Left ventricle myocardium superior (tissue), 1 donor: ENCODE data around the gene UCKL1. TPM values are rescaled to one million over a fixed set of nuclear protein-coding genes. Genes with fewer than 3 reads are reported as not detected.
"Not testable (repeated sequence)": the region's sequence is repeated elsewhere in the genome, so short reads cannot be mapped to it uniquely, and the experiment has no call there.

Experiments used
- ATAC-seq: fragments of 200-7000 bp; cut with Tn5 transposase; one replicate; pipeline ENCODE4 v1.9.1; 2020; ENCODE audit warnings: mild to moderate bottlenecking, moderate library complexity
- DNase-seq: peaks from one replicate; pipeline ENCODE4 v3.0.0-alpha.2; 2020
- intact Hi-C: fragments of 100-400 bp; cut with micrococcal nuclease; formaldehyde crosslinking; loops from one replicate; pipeline ENCODE4 v1.11.0; 2022
- total RNA-seq: library from RNA; stranded (reverse); fragmentation: NEBNext Ultra II Directional; extraction: Animal tissue kit (Norgen Biotek cat#: 25700); gene quantifications from one replicate; pipeline ENCODE4 v1.2.1, GENCODE V29; 2021
- donor health status: DM: no; HTN: yes; CAD: no; lungs with severe emphysema.

UCKL1 gene
- total RNA-seq, 1 donor from 2014 or later = 59.9 TPM

DNA sequence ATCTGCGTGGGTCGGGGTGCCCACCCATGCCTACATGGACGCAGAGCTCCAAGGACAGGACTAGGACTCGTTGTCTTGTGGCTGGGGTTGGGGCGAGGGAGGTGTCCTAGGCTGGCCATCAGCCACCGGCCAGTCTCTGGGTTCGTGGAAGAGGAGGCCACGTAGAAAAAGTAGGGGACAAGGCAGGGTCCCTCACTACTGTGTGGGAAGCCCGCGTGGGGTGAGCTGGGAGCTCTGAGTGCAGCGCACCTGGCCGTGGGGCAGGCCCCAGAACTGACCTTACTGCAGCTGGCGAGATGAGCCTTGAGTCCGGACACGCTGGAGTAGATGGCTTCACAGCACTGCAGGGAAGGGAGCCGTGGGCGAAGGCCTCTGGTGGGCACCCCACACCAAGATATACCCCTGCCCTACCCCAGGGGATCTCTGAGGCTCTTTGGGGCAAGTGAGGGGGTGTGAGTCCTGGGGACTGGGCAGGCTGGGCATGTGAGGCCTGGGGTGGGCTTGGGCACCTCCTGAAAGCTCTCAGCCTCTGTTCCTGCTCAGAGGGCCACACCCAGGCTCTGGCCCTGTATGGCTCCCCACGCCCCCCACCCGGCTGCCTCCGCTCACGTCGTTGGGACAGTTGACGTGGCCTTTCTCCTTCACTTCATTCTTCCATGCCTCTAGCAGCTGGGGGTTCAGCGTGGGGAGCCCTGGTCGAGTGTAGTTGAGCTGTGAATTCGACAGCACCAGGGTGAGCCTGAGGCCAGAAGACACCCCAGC lies 5.6 kb upstream of the UCKL1 start:
- DNase-seq = peak; percentile 20
- no peak for ATAC-seq
- intact Hi-C loops = no loop called here

DNA sequence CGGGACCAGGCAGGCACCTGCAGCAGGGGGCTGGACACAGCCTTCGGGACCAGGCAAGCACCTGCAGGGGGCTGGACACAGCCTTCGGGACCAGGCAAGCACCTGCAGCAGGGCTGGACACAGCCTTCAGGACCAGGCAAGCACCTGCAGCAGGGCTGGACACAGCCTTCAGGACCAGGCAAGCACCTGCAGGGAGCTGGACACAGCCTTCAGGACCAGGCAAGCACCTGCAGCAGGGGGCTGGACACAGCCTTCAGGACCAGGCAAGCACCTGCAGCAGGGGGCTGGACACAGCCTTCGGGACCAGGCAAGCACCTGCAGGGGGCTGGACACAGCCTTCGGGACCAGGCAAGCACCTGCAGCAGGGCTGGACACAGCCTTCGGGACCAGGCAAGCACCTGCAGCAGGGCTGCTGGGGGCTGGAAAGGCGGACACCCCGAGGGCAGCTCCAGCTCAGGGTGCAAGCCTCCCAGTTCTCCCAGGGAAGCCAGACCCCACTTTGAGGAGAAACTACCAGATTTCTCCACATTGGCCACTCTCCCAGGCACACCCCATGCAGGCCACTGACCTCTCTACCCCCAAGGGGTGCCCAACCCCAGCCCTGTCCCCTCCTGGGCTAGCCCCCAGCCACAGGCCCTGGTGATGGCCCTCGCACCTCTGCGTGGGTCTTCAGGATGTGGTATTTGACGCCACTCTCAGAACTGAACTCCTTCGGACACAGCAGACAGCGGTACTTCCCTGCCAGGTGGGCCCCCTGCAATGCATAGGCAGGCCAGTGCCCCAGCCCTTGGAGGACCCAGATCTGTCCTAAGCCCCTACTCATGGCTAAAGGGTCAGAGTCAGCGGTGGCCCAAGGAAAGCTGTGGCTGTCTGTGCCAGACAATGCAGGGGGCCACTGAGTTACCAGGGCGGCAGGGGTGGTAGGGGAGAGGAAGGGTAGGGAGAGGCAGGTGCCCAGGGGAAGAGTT lies 4.7 kb upstream of the UCKL1 start:
- ATAC-seq, DNase-seq, intact Hi-C loops: not testable (repeated sequence)

DNA sequence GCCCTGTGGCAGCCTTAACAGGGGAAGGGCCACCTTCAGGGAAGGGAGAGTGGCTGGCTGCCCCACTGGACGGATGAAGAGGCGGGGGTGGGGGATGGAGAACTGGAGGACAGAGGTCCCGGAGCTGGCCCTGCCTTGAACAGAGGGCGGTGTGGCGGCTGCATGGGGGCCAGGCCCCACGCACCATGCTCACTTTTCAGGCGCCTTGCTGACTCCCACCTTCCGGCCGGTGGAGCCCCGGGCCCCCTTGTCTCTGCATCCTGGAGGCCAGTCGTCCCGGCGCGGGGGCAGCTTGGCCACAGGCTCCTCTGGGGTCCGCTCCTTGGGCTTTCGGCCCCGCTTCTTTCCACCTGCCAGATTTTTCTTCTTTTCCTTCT lies 3.5 kb upstream of the UCKL1 start:
- intact Hi-C loops = no loop called here
- DNase-seq (no peak), ATAC-seq (no peak)

DNA sequence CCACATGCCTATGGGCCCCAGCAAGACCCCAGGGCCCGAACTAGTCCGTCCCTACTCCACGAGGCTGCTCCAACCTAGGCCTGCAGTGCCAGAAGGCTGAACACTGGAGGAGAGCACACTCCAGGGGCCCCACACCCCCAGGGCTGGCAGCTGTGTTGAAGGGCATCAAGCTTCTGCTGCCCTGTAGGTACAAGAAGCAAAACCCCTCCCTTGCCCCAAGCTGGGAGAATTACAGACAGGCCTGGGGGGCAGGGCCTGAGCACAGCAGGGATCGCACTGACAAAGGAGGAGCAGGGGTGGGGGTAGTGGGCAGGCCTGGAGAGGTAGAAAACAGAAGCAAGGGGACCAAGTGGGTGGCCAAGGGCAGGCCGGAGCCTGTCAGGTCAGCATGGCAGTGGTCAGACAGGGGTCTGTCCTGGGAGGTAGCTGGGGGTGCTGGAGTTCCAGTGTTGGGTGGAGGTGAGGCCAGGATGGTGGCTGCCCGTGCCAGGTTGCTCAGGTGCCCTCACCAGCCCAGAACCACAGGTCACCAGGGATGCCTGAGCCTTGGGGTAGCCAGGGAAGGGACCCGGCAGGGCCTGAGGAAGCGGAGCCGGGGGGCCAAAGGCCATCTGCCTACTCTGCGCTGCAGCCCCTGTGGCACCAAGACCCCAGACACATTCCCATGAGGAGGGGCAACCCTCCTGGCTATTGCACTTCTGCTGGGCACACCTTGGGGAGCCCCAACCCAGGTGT lies 2.9 kb upstream of the UCKL1 start:
- ATAC-seq (no peak), DNase-seq (no peak)
- intact Hi-C loops = no loop called here

- DNase-seq (no peak), ATAC-seq (no peak)
- intact Hi-C loops = no loop called here
Observed at GRCh38 chr20:63958471-63958870, 2.3 kb upstream of the UCKL1 start.

- intact Hi-C loops = no loop called here
- DNase-seq = no peak
- ATAC-seq = no peak
Observed at GRCh38 chr20:63957690-63958441, 1.6 kb upstream of the UCKL1 start.

- peak; percentile 49 for ATAC-seq
- peak; percentile 79 for DNase-seq
- intact Hi-C loops = no loop called here
Observed at GRCh38 chr20:63957004-63957689, 931 bp upstream of the UCKL1 start.

- no peak for DNase-seq
- intact Hi-C loops = no loop called here
- no peak for ATAC-seq
Observed at GRCh38 chr20:63956664-63957003, 418 bp upstream of the UCKL1 start.

DNA sequence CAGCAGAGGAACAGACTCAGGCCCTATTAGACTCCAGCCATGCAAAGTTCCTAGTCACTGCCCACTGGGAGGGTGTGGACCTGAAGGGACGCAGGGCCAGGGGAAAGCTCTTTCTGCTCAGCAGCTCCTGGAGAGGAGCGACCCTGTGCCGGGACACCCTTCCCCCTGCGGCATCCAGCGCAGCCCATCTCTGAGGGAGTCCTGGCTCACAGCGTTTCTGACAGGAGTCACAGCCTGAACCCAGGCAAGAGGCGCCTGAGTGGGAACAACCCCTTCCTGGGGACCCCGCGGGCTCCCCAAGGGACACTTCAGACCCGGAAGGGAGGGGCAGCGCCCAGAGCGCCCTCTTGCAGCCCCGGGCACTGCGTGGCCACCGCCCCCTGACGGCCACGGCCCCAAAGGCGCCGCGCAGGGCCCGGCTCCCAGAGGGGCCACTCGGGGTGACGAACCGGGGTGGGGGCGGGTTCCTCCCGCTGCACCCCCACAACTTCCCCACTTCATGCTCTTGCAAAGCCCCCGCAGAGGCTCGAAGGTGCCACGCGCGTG lies 862 bp downstream of the UCKL1 start:
- intact Hi-C loops = no loop called here
- peak; percentile 39 for ATAC-seq
- DNase-seq = peak; percentile 76

GRCh38 chr20:63953764-63954429 lies 2.3 kb downstream of the UCKL1 start:
- intact Hi-C loops = no loop called here
- ATAC-seq (no peak), DNase-seq (no peak)

GRCh38 chr20:63952769-63953168 lies 3.4 kb downstream of the UCKL1 start:
- DNase-seq = no peak
- intact Hi-C loops = no loop called here
- ATAC-seq = no peak

DNA sequence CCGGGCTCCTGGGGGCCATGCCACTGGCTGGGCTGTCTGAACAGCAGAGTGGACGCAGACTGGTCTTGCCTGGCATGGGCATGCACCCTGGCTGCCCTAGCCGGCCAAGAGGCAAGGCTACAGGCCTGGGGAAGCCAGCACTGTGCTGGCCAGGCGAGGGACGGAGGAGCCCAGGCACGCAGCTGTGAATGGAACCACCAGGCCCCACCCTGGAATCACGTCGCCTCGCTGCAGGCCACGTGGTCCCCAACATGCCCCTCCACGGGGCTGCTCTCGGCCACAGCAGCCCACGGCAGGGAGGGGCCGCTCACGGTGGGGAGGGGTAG lies 4.0 kb downstream of the UCKL1 start:
- ATAC-seq (no peak), DNase-seq (peak; percentile 48)
- intact Hi-C loops = no loop called here

DNA sequence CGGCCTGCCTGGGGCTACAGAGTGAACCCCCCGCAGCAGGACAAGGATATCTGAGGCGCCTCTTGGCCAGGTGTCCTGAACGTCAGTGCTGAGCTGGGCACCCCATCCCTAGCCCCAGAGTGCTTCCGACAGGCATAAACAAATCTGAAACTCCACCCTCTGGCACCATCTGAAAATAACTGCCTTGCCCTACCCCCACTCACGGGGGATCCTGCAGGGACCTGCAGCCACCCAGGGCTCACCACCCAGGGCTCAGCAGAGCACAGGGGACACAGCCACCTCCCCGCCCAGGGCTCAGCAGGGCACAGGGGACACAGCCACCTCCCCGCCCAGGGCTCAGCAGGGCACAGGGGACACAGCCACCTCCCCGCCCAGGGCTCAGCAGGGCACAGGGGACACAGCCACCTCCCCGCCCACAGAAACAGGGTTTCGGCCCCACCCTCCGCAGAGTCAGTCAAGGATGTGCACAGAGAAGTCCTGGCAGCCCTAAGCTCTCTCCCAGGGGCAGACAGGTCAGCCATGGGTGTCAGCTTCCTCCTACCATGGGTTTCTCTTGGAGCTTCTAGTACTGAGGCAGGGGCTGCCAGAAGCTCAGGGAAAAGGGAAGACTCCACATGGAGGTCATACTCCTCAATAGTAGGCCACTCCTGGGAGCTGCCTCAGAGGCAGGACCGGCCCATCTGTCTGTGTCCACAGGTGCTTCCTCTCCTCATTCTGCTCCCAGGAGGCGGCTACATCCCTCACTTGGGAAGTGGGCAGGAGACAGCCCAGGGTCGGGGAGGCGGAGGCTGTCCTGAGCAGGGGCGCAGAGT lies 4.6 kb downstream of the UCKL1 start:
- intact Hi-C loops = no loop called here
- DNase-seq = peak; percentile 74
- peak; percentile 10 for ATAC-seq

- peak; percentile 40 for ATAC-seq
- DNase-seq = peak; percentile 78
- intact Hi-C loops = no loop called here
Observed at GRCh38 chr20:63950701-63951397, 5.4 kb downstream of the UCKL1 start.

DNA sequence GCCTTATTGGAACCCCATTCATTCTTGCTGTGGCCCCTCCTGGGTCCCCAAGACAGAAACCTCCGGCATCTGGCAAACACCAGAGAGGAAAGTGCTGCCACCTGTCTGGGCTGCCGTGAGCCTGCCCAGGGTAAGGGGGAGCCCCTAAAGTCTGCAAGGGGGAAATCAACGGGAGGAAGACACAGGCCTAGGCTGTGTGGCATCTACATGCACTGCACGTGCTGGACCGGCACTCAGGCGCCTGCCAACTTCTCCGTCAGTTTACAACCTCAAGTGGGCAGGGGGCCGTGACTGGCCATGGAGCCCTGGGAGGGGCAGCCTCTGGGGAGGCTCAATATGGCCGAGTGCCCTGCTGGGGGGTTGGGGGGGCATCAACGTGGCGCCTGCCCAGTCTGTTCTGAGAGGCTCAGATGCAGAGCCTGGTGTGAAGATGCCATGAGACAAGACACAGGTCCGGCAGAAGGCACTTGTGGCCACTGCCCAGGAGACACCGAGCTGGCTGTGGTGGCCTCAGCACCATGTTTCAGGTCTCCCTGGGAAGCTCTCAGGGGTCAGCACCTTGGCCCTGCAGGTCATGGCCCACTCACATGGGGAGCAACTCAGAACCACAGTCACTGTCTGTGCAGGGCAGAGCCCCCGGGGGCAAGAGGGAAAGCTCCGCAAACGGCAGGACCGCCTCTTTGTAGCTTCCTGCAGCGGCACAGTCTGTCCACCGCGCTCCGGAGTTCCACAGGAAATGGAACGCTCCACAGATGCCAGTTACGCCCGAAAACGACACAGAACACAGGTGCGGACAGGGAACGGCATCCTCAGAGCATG lies 8.4 kb downstream of the UCKL1 start:
- no peak for ATAC-seq
- intact Hi-C loops = no loop called here
- DNase-seq = peak; percentile 45
